NT2/D1 (cell line): ENCODE results near the gene RBM4.
A peak's percentile ranks its signal among the peaks of the same experiment; 100 is the strongest.

Experiments
- DNase-seq: peaks from one replicate; pipeline ENCODE4 v3.0.0-alpha.2; 2011; ENCODE audit warnings: low read depth, low spot score
- H3K27me3 ChIP-seq: 2 replicates; pipeline ENCODE4 v1.6.0; 2011; ENCODE audit warnings: mild to moderate bottlenecking; ENCODE audit not compliant: insufficient read length, insufficient read depth
- H3K36me3 ChIP-seq: 2 replicates; pipeline ENCODE4 v1.6.1; 2011; ENCODE audit warnings: mild to moderate bottlenecking, low read length, mixed read lengths; ENCODE audit not compliant: insufficient read depth, insufficient read length
- H3K4me1 ChIP-seq: 2 replicates; pipeline ENCODE4 v1.5.1; 2011; ENCODE audit not compliant: insufficient read depth, insufficient read length
- H3K4me3 ChIP-seq: 2 replicates; pipeline ENCODE4 v1.5.1; 2011; ENCODE audit warnings: low read depth; ENCODE audit not compliant: insufficient read length
- H3K9ac ChIP-seq: 2 replicates; pipeline ENCODE4 v1.6.0; 2011; ENCODE audit warnings: low read depth; ENCODE audit not compliant: insufficient read length
- H3K9me3 ChIP-seq: 2 replicates; pipeline ENCODE4 v1.5.1; 2011; ENCODE audit warnings: mild to moderate bottlenecking, low read length; ENCODE audit not compliant: insufficient read depth
- SUZ12 ChIP-seq: IDR thresholded peaks from 2 replicates; pipeline ENCODE4 v1.6.1; 2011; ENCODE audit not compliant: insufficient read length, insufficient read depth; ENCODE audit errors: extremely low read depth
- YY1 ChIP-seq: IDR thresholded peaks from 2 replicates; pipeline ENCODE4 v1.6.1; 2011; ENCODE audit not compliant: insufficient read length, insufficient read depth
- ZNF274 ChIP-seq: IDR thresholded peaks from 2 replicates; pipeline ENCODE4 v1.6.1; 2011; ENCODE audit warnings: mild to moderate bottlenecking, low read depth, low read length

Gene RBM4

DNA sequence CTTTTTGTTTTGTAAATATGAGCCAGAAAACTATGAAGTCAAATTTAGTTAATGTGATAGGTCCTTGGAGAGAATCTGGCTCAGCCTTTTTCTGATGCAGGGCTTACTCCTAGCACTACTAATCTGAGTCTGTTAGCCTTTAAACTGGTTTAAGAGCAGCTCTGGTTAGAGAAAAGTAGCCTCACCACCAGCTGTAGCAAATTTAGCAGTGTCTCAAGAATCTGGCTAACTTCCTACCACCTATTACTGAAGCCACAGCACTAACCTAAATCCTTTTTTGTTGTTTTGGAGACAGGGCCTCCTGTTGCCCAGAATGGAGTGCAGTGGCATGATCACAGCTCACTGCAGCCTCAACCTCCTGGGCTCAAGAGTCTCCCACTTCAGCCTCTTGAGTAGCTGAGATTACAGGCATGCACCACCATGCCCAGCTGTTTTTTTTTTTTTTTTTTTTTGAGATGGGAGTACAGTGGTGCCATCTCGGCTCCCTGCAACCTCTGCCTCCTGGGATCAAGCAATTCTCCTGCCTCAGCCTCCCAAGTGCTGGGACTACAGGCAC lies 25.3 kb downstream of the RBM4 start:
- peaks cover 80% of the 10 kb centered on the region for H3K36me3 ChIP-seq
- no peak overlapping the region for H3K4me3 ChIP-seq
- H3K27me3 ChIP-seq, result no peaks in the 10 kb centered on the region
- TF ChIP-seq YY1 (no peak), ZNF274 (no peak), SUZ12 (no peak)
- H3K9ac ChIP-seq, result no peak overlapping the region
- no peak for DNase-seq
- H3K9me3 ChIP-seq, result no peaks in the 10 kb centered on the region
- H3K4me1 ChIP-seq, result no peaks in the 10 kb centered on the region

DNA sequence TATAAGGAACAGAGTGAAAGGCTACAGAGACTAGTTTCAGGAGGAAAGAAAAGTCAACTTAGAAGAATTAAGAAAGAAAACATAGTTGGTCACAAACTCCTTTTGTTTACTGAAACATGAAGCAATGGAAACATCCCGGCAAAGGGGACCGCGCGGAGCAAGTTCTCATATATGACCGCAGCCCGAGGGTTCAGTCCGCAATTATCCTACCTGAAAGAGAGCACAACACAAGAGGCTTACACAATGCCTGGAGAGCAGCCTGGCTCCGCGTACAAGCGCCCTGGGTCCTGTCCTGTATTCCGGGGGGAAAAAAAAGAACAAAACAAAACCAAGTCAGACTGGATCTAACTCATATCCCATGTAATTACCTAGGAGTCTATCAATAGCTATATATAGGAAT lies 26.9 kb downstream of the RBM4 start:
- Histone ChIP-seq H3K4me1 (no peaks in the 10 kb centered on the region), H3K9me3 (no peaks in the 10 kb centered on the region), H3K27me3 (no peaks in the 10 kb centered on the region), H3K36me3 (peaks cover 80% of the 10 kb centered on the region), H3K9ac (no peak overlapping the region), H3K4me3 (no peak overlapping the region)
- no peak for DNase-seq
- no peak for TF ChIP-seq YY1
- TF ChIP-seq ZNF274, result no peak
- no peak for TF ChIP-seq SUZ12

- Histone ChIP-seq H3K36me3 (peaks cover 61% of the 10 kb centered on the region), H3K9me3 (no peaks in the 10 kb centered on the region), H3K4me1 (no peaks in the 10 kb centered on the region), H3K27me3 (no peaks in the 10 kb centered on the region), H3K9ac (no peak overlapping the region), H3K4me3 (no peak overlapping the region)
- no peak for DNase-seq
- TF ChIP-seq YY1 (no peak), SUZ12 (no peak), ZNF274 (no peak)
These were observed 32.3 kb downstream of the RBM4 start for GRCh38 chr11:66670816-66671215.

DNA sequence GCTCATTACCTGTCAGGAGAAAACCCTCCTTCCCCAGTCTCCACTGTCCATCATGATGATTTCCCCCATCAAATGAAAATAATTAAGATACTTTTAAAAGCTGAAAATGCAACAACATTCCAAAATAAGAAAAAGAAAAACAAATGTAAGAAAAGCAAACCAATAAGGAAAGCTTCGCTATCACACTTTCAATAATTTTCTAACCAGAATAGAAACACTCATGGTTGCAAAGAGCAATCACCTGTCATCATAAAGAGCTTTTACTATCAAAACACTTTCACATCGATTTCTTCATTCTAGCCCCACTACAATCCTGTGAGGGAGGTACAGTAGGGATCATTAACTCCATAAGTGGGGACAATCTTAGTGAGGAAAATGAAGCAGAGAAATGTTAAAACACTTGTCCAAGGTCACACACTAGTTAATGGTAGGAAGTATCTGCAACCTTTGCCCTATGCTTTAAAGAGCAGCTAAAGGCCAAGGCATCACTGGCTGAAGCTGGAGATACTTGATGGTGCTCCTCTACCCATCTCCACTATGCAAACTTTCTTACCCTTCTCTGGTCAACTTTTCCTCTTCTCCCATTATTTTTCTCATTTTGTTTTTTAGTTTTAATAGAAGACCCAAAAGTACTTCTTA lies 36.6 kb downstream of the RBM4 start:
- DNase-seq, result no peak
- peak overlapping the region; percentile 4 for H3K4me3 ChIP-seq

DNA sequence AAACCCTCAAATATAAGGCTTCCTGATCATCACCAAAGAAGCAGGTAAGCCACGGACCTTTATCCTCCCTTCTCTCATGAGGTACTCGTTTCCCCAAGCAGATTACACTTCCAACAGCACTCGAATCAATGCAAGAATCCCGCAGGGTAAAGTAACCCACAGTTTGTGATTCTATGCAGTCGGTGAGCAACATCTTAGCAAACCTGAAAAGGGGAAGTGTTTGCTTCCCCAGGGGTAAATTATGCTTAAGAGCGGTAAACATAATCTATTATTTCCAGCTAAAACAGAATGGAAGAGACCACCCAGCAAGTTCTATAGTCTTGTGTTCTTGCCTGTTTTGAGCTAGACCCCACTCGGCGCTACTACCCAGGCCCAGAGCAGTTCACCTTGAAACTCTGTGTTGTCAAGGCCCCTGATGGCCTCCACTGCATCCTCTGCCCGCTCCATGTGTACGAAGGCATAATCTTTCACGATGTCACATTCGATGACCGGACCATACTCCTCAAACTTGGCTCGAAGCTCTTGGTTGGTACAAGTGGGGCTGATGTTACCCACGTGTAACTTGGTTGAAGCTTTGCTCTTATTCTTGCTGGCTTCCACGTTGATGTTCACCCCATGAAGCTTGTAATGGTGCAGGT lies 37.9 kb downstream of the RBM4 start:
- DNase-seq, result no peak
- TF ChIP-seq ZNF274, result no peak
- no peak for TF ChIP-seq SUZ12
- TF ChIP-seq YY1, result no peak
- Histone ChIP-seq H3K9ac (peak overlapping the region; percentile 26), H3K27me3 (no peaks in the 10 kb centered on the region), H3K4me1 (no peaks in the 10 kb centered on the region), H3K36me3 (peaks cover 21% of the 10 kb centered on the region), H3K9me3 (peaks cover 6% of the 10 kb centered on the region; the same call in 1 of the 2 replicates), H3K4me3 (peak overlapping the region; percentile 88)

More for the DNA sequence above, 36.6 kb downstream of the RBM4 start:
- Histone ChIP-seq H3K4me1 (no peaks in the 10 kb centered on the region), H3K9me3 (no peaks in the 10 kb centered on the region), H3K36me3 (peaks cover 34% of the 10 kb centered on the region), H3K27me3 (no peaks in the 10 kb centered on the region), H3K9ac (no peak overlapping the region)
- no peak for TF ChIP-seq ZNF274
- TF ChIP-seq YY1, result no peak
- TF ChIP-seq SUZ12, result no peak

- no peaks in the 10 kb centered on the region for H3K4me1 ChIP-seq
- no peak for DNase-seq
- peaks cover 21% of the 10 kb centered on the region for H3K36me3 ChIP-seq
- peak overlapping the region; percentile 88 for H3K4me3 ChIP-seq
- peaks cover 6% of the 10 kb centered on the region; the same call in 1 of the 2 replicates for H3K9me3 ChIP-seq
- H3K9ac ChIP-seq, result peak overlapping the region; percentile 79
- TF ChIP-seq ZNF274 (no peak), SUZ12 (no peak), YY1 (no peak)
- no peaks in the 10 kb centered on the region for H3K27me3 ChIP-seq
These were observed 38.6 kb downstream of the RBM4 start for GRCh38 chr11:66676931-66677598.

DNA sequence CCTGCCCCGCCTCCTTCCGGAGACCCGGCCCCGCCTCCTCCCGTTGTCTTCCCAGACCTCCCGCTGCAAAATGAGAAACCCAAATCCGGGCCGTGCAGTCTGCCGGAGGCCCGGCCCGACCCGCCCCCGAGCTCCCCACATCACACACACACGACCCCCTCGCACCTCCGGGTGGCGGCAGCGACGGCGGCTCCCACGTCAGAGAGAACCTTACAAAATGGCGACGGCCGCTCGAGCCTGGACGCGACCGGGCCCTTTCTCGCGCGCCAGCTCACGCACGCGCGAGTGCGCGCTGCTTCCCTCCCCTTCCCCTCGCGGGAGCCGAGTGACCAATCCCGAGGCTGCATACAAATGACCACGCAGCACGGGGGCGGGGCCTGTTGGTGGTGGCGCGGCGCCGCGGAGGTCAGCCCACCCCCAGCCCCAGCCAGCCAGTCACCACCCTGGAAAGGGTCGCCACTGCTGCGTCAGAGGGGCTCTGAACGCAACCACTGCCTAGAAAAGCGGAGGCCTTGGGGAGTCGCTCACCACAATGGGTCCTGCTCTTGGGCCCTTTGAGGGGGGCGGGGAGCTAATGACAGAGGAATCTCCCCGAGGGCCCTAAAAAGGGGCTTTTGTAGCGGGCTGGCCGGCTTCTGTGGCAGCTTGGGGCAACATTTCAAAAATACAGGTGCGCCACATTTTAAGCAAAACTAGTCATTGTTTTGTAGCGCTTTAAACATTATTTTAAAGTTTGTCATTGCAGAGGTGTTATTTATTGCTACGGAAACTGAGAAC lies 39.3 kb downstream of the RBM4 start, which contains the start of gene RBM4B:
RBM4B (minus strand) TSS at position 289 of the 777 bp plus-strand sequence. CDS start 808 bp downstream, outside the sequence.
- TF ChIP-seq SUZ12, result no peak
- TF ChIP-seq YY1, result peak; percentile 75
- Histone ChIP-seq H3K36me3 (peaks cover 20% of the 10 kb centered on the region), H3K9ac (peak within 1 kb of the TSS; percentile 79), H3K27me3 (no peaks in the 10 kb centered on the region), H3K9me3 (peaks cover 6% of the 10 kb centered on the region; the same call in 1 of the 2 replicates), H3K4me3 (peak within 1 kb of the TSS; percentile 88), H3K4me1 (no peaks in the 10 kb centered on the region)
- DNase-seq, result peak; percentile 97
